HepG2 (cell line): ENCODE data around the gene L3MBTL1. TPM values are rescaled to one million over a fixed set of nuclear protein-coding genes. Genes with fewer than 3 reads are reported as not detected.

Source experiments
- CAMTA2 ChIP-seq: sonication (generic); formaldehyde crosslinking; IDR thresholded peaks from 2 replicates; pipeline ENCODE4 v1.4.0; 2020; ENCODE audit warnings: mild to moderate bottlenecking, missing genetic modification reagents, borderline replicate concordance
- DPF2 ChIP-seq: sonication (generic); formaldehyde crosslinking; IDR thresholded peaks from 2 replicates; pipeline ENCODE4 v1.4.0; 2020; ENCODE audit warnings: mild to moderate bottlenecking, low read depth, missing genetic modification reagents, borderline replicate concordance
- HNF4G ChIP-seq, 2 experiments: sonication (generic) in 1 of 2; formaldehyde crosslinking in 1 of 2; IDR thresholded peaks; 2 replicates each; pipeline versions ENCODE4 v1.4.0 to v1.6.1; 2011 to 2020; ENCODE audit warnings: borderline replicate concordance in 2 of 2, low read depth in 2 of 2, mild to moderate bottlenecking in 2 of 2, low read length in 1 of 2, missing genetic modification reagents in 1 of 2, moderate library complexity in 1 of 2
- PAF1 ChIP-seq: IDR thresholded peaks from 2 replicates; pipeline ENCODE4 v1.6.1; 2016; ENCODE audit warnings: missing genetic modification reagents, missing compliant biosample characterization
- SNAI1 ChIP-seq: sonication (generic); formaldehyde crosslinking; IDR thresholded peaks from 2 replicates; pipeline ENCODE4 v1.5.0; 2020; ENCODE audit warnings: mild to moderate bottlenecking, missing genetic modification reagents, borderline replicate concordance
- ZBTB39 ChIP-seq: sonication (generic); formaldehyde crosslinking; IDR thresholded peaks from 2 replicates; pipeline ENCODE4 v1.5.0; 2020; ENCODE audit warnings: missing genetic modification reagents
- ZFAT ChIP-seq: sonication (generic); formaldehyde crosslinking; conservative IDR thresholded peaks from 2 replicates; pipeline ENCODE4 v1.8.1; 2023; ENCODE audit warnings: missing genetic modification reagents, inconsistent platforms
- ZNF362 ChIP-seq: sonication (generic); formaldehyde crosslinking; IDR thresholded peaks from 2 replicates; pipeline ENCODE4 v1.4.0; 2020; ENCODE audit warnings: missing genetic modification reagents, mild to moderate bottlenecking, borderline replicate concordance
- ZNF749 ChIP-seq: sonication (generic); formaldehyde crosslinking; IDR thresholded peaks from 2 replicates; pipeline ENCODE4 v1.8.0; 2022; ENCODE audit warnings: mild to moderate bottlenecking, missing genetic modification reagents, moderate library complexity, borderline replicate concordance
- polyA plus RNA-seq, 8 experiments: library from polyadenylated mRNA; depleted of rRNA in 3 of 8; stranded (reverse) in 7 of 8; unstranded in 1 of 8; fragments of >200 nt; fragmentation: Illumina TruSeq in 4 of 8; extraction: Trizol in 4 of 8; gene quantifications; 2 replicates each; pipeline versions ENCODE4 v1.2.1 to v1.2.3, GENCODE V29; 2011 to 2016; ENCODE audit warnings: low read depth in 4 of 8, missing spikeins in 1 of 8, mixed read lengths in 1 of 8; ENCODE audit not compliant: insufficient read depth in 1 of 8
- total RNA-seq, 5 experiments: library from RNA; depleted of rRNA; stranded (reverse); fragments of >200 nt; fragmentation: Illumina TruSeq; extraction: Trizol; gene quantifications; 2 replicates each; pipeline ENCODE4 v1.2.3, GENCODE V29; 2016; ENCODE audit warnings: low read depth in 1 of 5
- TF ChIP-seq, protein P1 (sequence below), 2 experiments: IDR thresholded peaks; 2 replicates each; pipeline ENCODE4 v1.6.1; 2011 to 2012; ENCODE audit warnings: low read length in 2 of 2, borderline replicate concordance in 1 of 2, low read depth in 1 of 2, mild to moderate bottlenecking in 1 of 2, moderate library complexity in 1 of 2

Gene L3MBTL1
- total and polyA plus RNA-seq, 2 of the 13 experiments (the other 11 are each of a cell fraction or from before 2014, with no cell fraction given), result 9.0 to 17.8 TPM

- no peak for TF ChIP-seq CAMTA2 (CRISPR knock-in tag)
- TF ChIP-seq SNAI1 (CRISPR knock-in tag), result no peak
- TF ChIP-seq DPF2 (CRISPR knock-in tag), result no peak
- no peak for TF ChIP-seq ZNF362 (CRISPR knock-in tag)
- TF ChIP-seq ZNF749 (CRISPR knock-in tag), result no peak
- TF ChIP-seq HNF4G (IDR thresholded peaks at IDR 0.05; ENCODE audit: borderline replicate concordance, low read depth, low read length), result no peak
- TF ChIP-seq HNF4G (CRISPR knock-in tag; IDR thresholded peaks at IDR 0.05; ENCODE audit: borderline replicate concordance, low read depth), result no peak
- TF ChIP-seq, protein P1, sequence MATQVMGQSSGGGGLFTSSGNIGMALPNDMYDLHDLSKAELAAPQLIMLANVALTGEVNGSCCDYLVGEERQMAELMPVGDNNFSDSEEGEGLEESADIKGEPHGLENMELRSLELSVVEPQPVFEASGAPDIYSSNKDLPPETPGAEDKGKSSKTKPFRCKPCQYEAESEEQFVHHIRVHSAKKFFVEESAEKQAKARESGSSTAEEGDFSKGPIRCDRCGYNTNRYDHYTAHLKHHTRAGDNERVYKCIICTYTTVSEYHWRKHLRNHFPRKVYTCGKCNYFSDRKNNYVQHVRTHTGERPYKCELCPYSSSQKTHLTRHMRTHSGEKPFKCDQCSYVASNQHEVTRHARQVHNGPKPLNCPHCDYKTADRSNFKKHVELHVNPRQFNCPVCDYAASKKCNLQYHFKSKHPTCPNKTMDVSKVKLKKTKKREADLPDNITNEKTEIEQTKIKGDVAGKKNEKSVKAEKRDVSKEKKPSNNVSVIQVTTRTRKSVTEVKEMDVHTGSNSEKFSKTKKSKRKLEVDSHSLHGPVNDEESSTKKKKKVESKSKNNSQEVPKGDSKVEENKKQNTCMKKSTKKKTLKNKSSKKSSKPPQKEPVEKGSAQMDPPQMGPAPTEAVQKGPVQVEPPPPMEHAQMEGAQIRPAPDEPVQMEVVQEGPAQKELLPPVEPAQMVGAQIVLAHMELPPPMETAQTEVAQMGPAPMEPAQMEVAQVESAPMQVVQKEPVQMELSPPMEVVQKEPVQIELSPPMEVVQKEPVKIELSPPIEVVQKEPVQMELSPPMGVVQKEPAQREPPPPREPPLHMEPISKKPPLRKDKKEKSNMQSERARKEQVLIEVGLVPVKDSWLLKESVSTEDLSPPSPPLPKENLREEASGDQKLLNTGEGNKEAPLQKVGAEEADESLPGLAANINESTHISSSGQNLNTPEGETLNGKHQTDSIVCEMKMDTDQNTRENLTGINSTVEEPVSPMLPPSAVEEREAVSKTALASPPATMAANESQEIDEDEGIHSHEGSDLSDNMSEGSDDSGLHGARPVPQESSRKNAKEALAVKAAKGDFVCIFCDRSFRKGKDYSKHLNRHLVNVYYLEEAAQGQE (IDR thresholded peaks at IDR 0.05; ENCODE audit: borderline replicate concordance in 1 of 2, low read depth in 1 of 2, low read length in 2 of 2), result no peak
- no peak for TF ChIP-seq ZBTB39 (CRISPR knock-in tag)
- TF ChIP-seq PAF1 (CRISPR knock-in tag), result peak; percentile 78; the same call in 1 of the 2 replicates
- TF ChIP-seq ZFAT (CRISPR knock-in tag), result no peak
These were observed 48.2 kb upstream of the L3MBTL1 start (continued) for GRCh38 chr20:43459022-43459942.
